ENCODE data around the gene GPR153.

Gene GPR153

GRCh38 chr1:6253380-6253779, 7.5 kb downstream of the GPR153 start:
- no peak overlapping the region for H3K4me3 ChIP-seq (ENCODE audit: low read depth, low read length)
- no peak for DNase-seq (ENCODE audit: low read depth)
- in situ Hi-C loops (cut with HindIII; ENCODE audit: low sequenced_read_pairs), result no loop called here
- TF ChIP-seq CTCF (IDR thresholded peaks at IDR 0.05; ENCODE audit: low read depth, low read length, missing control alignments), result no peak

GRCh38 chr1:6252374-6252710, 8.6 kb downstream of the GPR153 start:
- DNase-seq (ENCODE audit: low read depth), result no peak
- TF ChIP-seq CTCF (IDR thresholded peaks at IDR 0.05; ENCODE audit: low read depth, low read length, missing control alignments), result no peak
- in situ Hi-C loops (cut with HindIII; ENCODE audit: low sequenced_read_pairs), result no loop called here
- H3K4me3 ChIP-seq (ENCODE audit: low read depth, low read length), result no peak overlapping the region

GRCh38 chr1:6251681-6252373, 9.1 kb downstream of the GPR153 start:
- DNase-seq (ENCODE audit: low read depth), result no peak
- in situ Hi-C loops (cut with HindIII; ENCODE audit: low sequenced_read_pairs), result no loop called here

GRCh38 chr1:6251233-6251632, 9.7 kb downstream of the GPR153 start:
- in situ Hi-C loops (cut with HindIII; ENCODE audit: low sequenced_read_pairs), result no loop called here
- H3K4me3 ChIP-seq (ENCODE audit: low read depth, low read length), result no peak overlapping the region
- DNase-seq (ENCODE audit: low read depth), result no peak
- TF ChIP-seq CTCF (IDR thresholded peaks at IDR 0.05; ENCODE audit: low read depth, low read length, missing control alignments), result no peak

More at GRCh38 chr1:6251681-6252373, 9.1 kb downstream of the GPR153 start:
- TF ChIP-seq CTCF (IDR thresholded peaks at IDR 0.05; ENCODE audit: low read depth, low read length, missing control alignments), result no peak
- H3K4me3 ChIP-seq (ENCODE audit: low read depth, low read length), result no peak overlapping the region

- H3K4me3 ChIP-seq (ENCODE audit: low read depth, low read length), result no peak overlapping the region
- TF ChIP-seq CTCF (IDR thresholded peaks at IDR 0.05; ENCODE audit: low read depth, low read length, missing control alignments), result no peak
- in situ Hi-C loops (cut with HindIII; ENCODE audit: low sequenced_read_pairs), result no loop called here
- DNase-seq (ENCODE audit: low read depth), result no peak
These were observed 10.9 kb downstream of the GPR153 start for GRCh38 chr1:6249739-6250689.

- no peak overlapping the region for H3K4me3 ChIP-seq (ENCODE audit: low read depth, low read length)
- no peak for DNase-seq (ENCODE audit: low read depth)
- TF ChIP-seq CTCF (IDR thresholded peaks at IDR 0.05; ENCODE audit: low read depth, low read length, missing control alignments), result no peak
- in situ Hi-C loops (cut with HindIII; ENCODE audit: low sequenced_read_pairs), result no loop called here
These were observed 11.8 kb downstream of the GPR153 start for GRCh38 chr1:6248932-6249738.
